ENCODE results near the gene NNAT.

The NNAT gene

GRCh38 chr20:37564388-37565133 lies 43.5 kb downstream of the NNAT start:
- no peak for TF ChIP-seq GABPA (IDR thresholded peaks at IDR 0.05; ENCODE audit: low read depth)
- TF ChIP-seq CTCF (IDR thresholded peaks at IDR 0.05; ENCODE audit: insufficient read depth, low read length): peak; percentile 71
- DNase-seq (ENCODE audit: low read depth in 1 of 2, low spot score in 1 of 2): peak in 1 of 2 experiments; percentile 16
- Histone ChIP-seq H3K27ac (replicated peaks) (no peak overlapping the region), H3K27me3 (ENCODE audit: insufficient read depth, poor library complexity, severe bottlenecking) (peaks cover 9% of the 10 kb centered on the region), H3K4me3 (replicated peaks; ENCODE audit: insufficient read depth, low read length) (no peak overlapping the region)

- DNase-seq (ENCODE audit: low read depth in 1 of 2, low spot score in 1 of 2): no peak
- no peak overlapping the region for H3K4me3 ChIP-seq (replicated peaks; ENCODE audit: insufficient read depth, low read length)
- TF ChIP-seq POLR2AphosphoS5 (IDR thresholded peaks at IDR 0.05; ENCODE audit: low read depth) (no peak), GABPA (IDR thresholded peaks at IDR 0.05; ENCODE audit: low read depth) (no peak), SPI1 (IDR thresholded peaks at IDR 0.05; ENCODE audit: borderline replicate concordance, low read depth) (no peak), CTCF (IDR thresholded peaks at IDR 0.05; ENCODE audit: insufficient read depth, low read length) (no peak), REST (IDR thresholded peaks at IDR 0.05; ENCODE audit: insufficient replicate concordance, low read depth) (no peak)
- H3K27me3 ChIP-seq (ENCODE audit: insufficient read depth, poor library complexity, severe bottlenecking): peaks cover 9% of the 10 kb centered on the region
- no peak overlapping the region for H3K27ac ChIP-seq (replicated peaks)
These were observed 44.2 kb downstream of the NNAT start for GRCh38 chr20:37565134-37565811.

- Histone ChIP-seq H3K4me3 (replicated peaks; ENCODE audit: insufficient read depth, low read length) (no peak overlapping the region), H3K27ac (replicated peaks) (no peak overlapping the region), H3K27me3 (ENCODE audit: insufficient read depth, poor library complexity, severe bottlenecking) (peaks cover 9% of the 10 kb centered on the region)
- TF ChIP-seq POLR2AphosphoS5 (IDR thresholded peaks at IDR 0.05; ENCODE audit: low read depth): no peak
- DNase-seq (ENCODE audit: low read depth in 1 of 2, low spot score in 1 of 2): no peak
These were observed 45.7 kb downstream of the NNAT start for GRCh38 chr20:37566590-37567330.

GRCh38 chr20:37567331-37567665 lies 46.2 kb downstream of the NNAT start:
- Histone ChIP-seq H3K27me3 (ENCODE audit: insufficient read depth, poor library complexity, severe bottlenecking) (peaks cover 6% of the 10 kb centered on the region), H3K27ac (replicated peaks) (no peak overlapping the region), H3K4me3 (replicated peaks; ENCODE audit: insufficient read depth, low read length) (no peak overlapping the region)
- TF ChIP-seq SPI1 (IDR thresholded peaks at IDR 0.05; ENCODE audit: borderline replicate concordance, low read depth) (no peak), POLR2AphosphoS5 (IDR thresholded peaks at IDR 0.05; ENCODE audit: low read depth) (no peak), GABPA (IDR thresholded peaks at IDR 0.05; ENCODE audit: low read depth) (no peak), REST (IDR thresholded peaks at IDR 0.05; ENCODE audit: insufficient replicate concordance, low read depth) (no peak)
- no peak for DNase-seq (ENCODE audit: low read depth in 1 of 2, low spot score in 1 of 2)

Measured in HL-60 (cell line).